ENCODE results near the gene FKBP5.

- TF ChIP-seq, protein P1, sequence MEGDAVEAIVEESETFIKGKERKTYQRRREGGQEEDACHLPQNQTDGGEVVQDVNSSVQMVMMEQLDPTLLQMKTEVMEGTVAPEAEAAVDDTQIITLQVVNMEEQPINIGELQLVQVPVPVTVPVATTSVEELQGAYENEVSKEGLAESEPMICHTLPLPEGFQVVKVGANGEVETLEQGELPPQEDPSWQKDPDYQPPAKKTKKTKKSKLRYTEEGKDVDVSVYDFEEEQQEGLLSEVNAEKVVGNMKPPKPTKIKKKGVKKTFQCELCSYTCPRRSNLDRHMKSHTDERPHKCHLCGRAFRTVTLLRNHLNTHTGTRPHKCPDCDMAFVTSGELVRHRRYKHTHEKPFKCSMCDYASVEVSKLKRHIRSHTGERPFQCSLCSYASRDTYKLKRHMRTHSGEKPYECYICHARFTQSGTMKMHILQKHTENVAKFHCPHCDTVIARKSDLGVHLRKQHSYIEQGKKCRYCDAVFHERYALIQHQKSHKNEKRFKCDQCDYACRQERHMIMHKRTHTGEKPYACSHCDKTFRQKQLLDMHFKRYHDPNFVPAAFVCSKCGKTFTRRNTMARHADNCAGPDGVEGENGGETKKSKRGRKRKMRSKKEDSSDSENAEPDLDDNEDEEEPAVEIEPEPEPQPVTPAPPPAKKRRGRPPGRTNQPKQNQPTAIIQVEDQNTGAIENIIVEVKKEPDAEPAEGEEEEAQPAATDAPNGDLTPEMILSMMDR (conservative IDR thresholded peaks at IDR 0.05; ENCODE audit: low read depth, low read length), result no peak
- TF ChIP-seq EZH2 (IDR thresholded peaks at IDR 0.05; ENCODE audit: low read length, unreplicated experiment), result no peak
- no peak for TF ChIP-seq EZH2phosphoT487 (IDR thresholded peaks at IDR 0.05; ENCODE audit: borderline replicate concordance, low read length)
Observed at GRCh38 chr6:35713006-35713767, 24.5 kb upstream of the FKBP5 start.

Measured in PC-3 (cell line).